Choroid plexus epithelial cell (primary cell): ENCODE measurements around the gene SNTB2.
"Not testable (repeated sequence)": the region's sequence is repeated elsewhere in the genome, so short reads cannot be mapped to it uniquely, and the experiment has no call there.

Source experiments
- DNase-seq: peaks from one replicate; pipeline ENCODE4 v3.0.0-alpha.2; 2010; ENCODE audit warnings: low read depth
- H3K4me3 ChIP-seq: 2 replicates; pipeline ENCODE4 v1.5.1; 2011; ENCODE audit warnings: low read depth, mild to moderate bottlenecking, control low read depth, low read length, moderate library complexity
- TF ChIP-seq, protein P1 (sequence below): conservative IDR thresholded peaks from 2 replicates; pipeline ENCODE4 v1.5.1; 2011; ENCODE audit warnings: low read depth, mild to moderate bottlenecking, control low read depth, inconsistent platforms, low read length, moderate library complexity

SNTB2 gene

DNA sequence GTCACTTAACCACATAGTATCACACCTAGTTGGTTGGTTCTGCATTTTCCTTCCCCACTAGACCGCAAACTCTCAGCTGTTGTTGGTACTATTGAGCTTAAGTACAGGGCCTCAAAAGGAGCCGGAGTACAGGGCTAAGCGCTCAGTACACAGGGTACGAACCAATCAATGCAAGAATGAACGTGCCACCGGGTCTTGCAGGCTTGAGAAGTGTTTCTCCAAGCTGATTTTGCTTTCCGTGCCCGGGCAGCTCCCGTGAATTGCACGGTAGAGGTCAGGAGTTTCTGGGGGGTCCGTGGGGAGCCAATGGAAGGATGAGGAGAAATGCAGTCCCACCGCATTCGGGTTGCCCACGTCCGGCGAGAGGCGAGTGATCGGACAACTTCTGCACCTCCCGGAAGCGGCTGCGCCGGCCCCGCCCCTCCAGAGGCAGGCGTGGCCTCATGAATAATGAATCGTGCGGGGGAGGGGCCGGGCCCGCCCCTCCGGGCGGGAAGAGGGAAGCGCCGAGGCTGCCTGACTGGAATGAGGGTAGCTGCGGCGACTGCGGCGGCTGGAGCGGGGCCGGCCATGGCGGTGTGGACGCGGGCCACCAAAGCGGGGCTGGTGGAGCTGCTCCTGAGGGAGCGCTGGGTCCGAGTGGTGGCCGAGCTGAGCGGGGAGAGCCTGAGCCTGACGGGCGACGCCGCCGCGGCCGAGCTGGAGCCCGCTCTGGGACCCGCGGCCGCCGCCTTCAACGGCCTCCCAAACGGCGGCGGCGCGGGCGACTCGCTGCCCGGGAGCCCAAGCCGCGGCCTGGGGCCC is at the start of gene SNTB2:
Gene SNTB2 (plus strand): TSS at position 523 of the 804 bp plus-strand sequence. CDS start 3 bp downstream, at position 526.
- DNase-seq: peak; percentile 85
- H3K4me3 ChIP-seq: peak within 1 kb of the TSS; percentile 86
- TF ChIP-seq, protein P1, sequence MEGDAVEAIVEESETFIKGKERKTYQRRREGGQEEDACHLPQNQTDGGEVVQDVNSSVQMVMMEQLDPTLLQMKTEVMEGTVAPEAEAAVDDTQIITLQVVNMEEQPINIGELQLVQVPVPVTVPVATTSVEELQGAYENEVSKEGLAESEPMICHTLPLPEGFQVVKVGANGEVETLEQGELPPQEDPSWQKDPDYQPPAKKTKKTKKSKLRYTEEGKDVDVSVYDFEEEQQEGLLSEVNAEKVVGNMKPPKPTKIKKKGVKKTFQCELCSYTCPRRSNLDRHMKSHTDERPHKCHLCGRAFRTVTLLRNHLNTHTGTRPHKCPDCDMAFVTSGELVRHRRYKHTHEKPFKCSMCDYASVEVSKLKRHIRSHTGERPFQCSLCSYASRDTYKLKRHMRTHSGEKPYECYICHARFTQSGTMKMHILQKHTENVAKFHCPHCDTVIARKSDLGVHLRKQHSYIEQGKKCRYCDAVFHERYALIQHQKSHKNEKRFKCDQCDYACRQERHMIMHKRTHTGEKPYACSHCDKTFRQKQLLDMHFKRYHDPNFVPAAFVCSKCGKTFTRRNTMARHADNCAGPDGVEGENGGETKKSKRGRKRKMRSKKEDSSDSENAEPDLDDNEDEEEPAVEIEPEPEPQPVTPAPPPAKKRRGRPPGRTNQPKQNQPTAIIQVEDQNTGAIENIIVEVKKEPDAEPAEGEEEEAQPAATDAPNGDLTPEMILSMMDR: no peak

DNA sequence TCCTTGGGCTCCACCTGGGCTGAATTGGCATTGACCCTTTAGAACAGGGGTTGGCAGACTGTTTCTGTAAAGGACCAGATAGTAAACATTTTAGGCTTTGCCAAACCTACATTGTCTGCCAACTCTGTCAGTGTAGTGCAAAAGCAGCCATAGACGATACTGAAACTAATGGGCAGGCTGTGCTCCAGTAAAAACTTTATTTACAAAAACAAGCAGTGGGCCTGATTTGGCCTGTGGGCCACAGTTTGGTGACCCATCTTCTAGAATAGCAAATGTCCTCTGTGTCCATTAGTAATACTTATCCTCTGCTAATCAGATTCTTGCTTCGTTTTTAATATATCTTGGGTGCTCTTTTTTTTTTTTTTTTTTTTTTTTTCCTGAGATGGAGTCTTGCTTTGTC is 48.4 kb upstream of the SNTB2 start:
- no peak for DNase-seq
- no peak overlapping the region for H3K4me3 ChIP-seq
- TF ChIP-seq, protein P1: no peak

DNA sequence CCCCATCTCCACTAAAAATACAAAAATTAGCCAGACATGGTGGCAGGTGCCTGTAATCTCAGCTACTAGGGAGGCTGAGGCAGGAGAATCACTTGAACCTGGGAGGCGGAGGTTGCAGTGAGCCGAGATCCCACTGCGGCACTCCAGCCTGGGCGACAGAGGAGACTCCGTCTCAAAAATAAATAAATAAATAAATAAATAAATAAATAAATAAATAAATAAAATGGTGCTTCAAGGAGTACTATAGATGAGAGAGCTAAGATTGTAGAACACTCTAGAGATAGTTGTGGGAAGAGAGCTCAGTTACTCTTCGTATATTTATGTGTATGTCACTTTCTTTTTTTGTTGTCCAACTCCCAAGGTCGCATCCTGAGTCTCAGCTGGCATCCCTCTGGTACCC is 47.5 kb upstream of the SNTB2 start:
- not testable (repeated sequence) for DNase-seq, H3K4me3 ChIP-seq

DNA sequence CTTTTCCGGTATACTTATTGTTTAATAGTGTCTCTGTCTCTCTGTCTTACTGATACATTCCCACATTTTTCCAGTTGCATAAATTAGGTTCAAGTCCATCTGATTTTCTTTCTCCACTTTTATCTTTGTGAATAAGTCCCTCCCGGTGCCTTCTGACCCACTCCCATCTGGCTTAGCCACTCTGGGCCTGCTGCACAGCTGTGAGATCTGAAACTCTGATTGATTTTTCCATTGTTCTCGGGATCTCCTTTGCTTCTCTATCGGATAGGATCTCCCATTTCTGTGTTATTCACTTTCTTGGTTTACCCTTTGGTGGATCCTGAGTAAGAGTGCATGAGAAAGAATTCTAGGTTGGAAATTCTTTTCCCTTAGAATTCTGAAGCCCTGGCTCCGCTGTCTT is 46.0 kb upstream of the SNTB2 start:
- H3K4me3 ChIP-seq: no peak overlapping the region
- TF ChIP-seq, protein P1: no peak
- DNase-seq: no peak

DNA sequence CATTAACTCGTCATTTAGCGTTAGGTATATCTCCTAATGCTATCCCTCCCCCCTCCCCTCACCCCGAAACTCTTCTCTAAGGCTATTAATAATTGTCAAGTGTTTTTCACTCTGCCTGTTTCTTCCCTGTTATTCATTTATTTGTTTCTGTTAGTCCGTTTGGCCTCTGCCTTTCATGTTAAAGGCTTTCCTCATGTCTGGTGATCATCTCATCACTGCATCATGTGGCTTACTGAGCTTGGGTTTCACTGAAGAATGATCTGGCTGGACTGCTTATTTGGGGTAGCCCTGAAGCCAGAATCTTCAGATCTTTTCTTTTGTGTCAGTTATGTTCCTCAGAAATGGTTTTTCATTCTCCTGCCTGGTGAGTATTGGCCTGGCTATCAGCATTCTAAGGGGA is 45.0 kb upstream of the SNTB2 start:
- DNase-seq: no peak
- TF ChIP-seq, protein P1: no peak
- H3K4me3 ChIP-seq: no peak overlapping the region

DNA sequence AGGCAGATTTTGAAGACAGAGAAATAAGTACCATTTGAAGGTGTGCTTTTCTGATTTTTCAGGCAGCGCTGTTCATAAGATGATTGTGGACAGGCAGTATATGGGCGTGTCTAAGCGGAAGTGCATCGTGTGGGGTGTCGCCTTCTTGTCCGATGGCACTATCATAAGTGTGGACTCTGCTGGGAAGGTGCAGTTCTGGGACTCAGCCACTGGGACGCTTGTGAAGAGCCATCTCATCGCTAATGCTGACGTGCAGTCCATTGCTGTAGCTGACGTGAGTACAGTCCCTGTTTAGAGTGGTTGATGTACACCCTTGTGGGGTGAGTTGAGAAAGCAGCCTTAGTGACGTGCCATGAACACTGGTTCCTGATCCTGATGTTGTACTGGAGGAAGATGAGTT is 43.8 kb upstream of the SNTB2 start:
- H3K4me3 ChIP-seq: no peak overlapping the region
- peak; percentile 16 for DNase-seq
- TF ChIP-seq, protein P1: peak; percentile 24

DNA sequence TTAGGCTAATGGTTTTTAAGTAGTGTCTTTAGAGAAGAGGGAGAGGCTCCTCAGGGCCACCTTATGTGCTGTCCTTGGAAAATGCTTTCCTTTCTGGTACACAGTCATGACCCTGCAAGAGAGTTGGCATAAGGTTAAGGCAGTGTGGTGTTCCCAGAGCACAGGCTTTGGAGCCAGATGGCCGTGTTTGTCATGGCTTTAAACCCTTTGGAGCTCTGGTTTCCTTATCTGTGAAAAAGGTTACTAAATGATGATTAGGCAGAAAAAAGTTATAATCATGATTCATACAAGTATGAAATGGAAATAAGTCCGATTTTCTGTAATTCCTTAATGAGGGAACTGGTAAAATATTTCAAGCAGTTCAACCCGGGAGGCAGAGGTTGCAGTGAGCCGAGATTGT is 41.3 kb upstream of the SNTB2 start:
- peak; percentile 13 for DNase-seq
- TF ChIP-seq, protein P1: no peak

DNA sequence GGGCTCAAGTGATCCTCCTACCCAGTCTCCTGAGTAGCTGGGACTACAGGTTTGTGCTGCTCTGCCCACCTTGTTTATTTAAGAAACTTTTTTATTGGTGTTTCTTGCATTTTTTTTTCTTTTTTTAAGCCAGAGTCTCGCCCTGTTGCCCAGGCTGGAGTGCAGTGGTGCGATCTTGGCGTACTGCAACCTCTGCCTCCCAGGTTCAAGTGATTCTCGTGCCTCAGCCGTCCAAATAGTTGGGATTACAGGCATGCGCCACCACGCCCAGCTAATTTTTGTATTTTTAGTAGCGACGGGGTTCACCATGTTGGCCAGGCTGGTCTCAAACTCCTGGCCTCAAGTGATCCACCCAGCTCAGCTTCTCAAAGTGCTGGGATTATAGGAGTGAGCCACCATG is 37.3 kb upstream of the SNTB2 start:
- DNase-seq, H3K4me3 ChIP-seq: not testable (repeated sequence)

More for the DNA sequence above, 41.3 kb upstream of the SNTB2 start:
- H3K4me3 ChIP-seq: no peak overlapping the region
